Stromal cell of bone marrow (primary cell): Measurements from ENCODE around the gene UGDH.
"Not testable (repeated sequence)": the region's sequence is repeated elsewhere in the genome, so short reads cannot be mapped to it uniquely, and the experiment has no call there.

Experiments used
- DNase-seq: peaks from one replicate; pipeline ENCODE4 v3.0.0-alpha.2; 2012; ENCODE audit warnings: low read depth

UGDH gene

DNA sequence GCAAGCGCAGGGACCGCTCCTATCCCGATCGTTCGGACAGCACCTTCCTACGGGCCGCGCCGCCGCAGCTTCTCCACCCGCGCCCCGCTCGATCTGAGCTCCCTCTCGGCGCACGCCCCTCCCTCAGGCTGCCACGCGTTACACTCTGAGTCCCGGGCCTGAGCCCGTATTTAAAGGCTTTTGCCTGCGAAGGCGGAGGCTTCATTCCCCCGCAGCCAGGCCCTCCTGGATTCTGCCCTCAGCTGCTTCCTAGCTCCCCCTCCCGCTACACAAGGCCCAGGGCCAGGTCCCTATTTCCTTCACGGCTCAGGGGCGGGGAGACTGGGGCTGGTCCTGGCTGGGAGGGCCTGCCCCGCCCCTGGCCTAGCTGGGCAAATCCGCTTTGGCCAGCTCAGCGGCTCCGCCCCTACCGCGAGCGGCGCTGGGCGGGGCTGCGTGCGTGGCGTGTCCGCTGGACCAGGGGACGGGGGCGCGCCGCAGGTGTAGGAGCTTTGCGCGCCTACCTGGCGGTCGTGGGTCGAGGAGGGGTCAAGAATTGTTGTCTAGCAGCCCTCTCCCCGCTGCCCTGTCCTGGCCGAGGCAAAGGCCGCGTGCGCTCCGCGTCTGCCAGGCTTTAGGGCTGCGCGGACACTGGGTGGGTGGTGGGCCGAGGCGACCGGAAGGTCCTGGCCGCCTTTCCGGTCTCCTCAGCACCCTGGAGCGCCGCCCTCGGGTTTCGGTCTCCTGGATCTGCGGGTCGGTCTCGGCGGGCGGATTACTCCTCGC, at the start of gene UGDH:
TSS of gene UGDH (minus strand) at position 144 of the 765 bp plus-strand sequence. CDS start 5,927 bp downstream, outside the sequence.
- peak; percentile 99 for DNase-seq

DNA sequence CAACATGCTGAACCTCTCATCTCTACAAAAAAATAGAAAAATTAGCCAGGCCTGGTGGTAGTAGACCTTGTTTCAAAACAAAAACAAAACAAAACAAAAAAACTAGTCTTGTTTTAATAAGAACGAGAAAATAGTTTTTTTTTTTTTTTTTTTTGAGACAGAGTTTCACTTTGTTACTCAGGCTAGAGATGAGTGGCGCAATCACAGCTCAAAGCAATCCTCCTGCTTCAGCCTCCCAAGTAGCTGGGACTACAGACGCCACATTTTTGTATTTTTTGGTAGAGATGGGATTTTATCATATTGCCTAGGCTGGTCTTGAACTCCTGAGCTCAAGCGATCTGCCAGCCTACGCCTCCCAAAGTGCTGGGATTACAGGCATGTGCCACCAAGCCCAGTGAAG, 47.7 kb upstream of the UGDH start:
- no peak for DNase-seq

DNA sequence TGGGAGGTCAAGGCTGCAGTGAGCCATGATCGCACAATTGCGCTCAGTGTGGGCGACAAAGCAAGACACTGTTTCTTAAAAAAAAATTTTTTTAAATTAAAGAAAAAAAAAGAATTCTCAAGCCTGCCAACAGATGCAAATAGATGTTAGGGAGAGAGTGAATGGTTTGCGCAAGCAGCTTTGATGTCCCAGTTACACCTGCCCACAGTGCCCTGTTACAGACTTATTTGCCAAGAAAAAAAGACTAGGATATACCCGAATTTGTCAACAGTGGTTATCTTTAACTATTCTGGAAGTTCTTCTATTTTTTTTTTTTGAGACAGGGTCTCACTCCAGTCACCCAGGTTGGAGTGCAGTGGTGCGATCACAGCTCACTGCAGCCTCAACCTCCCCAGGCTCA, 44.3 kb upstream of the UGDH start:
- DNase-seq = no peak

DNA sequence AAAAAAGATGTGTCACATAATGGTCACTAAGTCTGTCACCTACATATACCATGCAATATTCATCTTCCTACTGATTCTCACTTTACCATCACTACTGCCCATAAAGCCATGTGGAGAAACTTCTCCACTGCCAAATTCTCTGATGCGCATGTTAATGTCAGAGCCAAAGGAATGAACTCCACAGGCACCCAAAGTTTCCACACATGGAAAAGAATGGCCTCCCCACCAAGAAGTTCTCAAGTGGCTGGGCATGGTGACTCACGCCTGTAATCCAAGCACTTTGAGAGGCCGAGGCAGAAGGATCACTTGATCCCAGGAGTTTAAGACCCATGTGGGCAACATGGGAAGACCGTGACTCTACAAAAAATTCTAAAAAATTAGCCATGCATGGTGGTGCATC, 43.8 kb upstream of the UGDH start:
- no peak for DNase-seq

DNA sequence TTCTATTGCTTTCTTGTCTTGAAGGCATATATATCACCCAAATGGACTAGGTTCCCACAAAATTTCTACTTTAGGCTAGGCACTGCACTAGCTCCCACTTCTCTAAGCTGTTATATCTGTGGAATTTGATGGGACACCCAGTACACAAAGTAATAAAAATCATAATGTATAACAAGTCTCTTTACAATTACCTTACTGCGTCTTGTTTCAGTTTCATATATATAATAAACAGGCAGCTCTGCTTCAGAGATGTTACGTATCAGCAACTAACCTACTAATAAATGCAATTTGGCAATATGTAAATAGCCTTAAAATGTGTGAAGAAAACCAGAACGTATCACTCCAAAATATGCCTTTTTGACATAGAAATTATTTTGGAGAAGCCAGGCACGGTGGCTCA, 42.0 kb upstream of the UGDH start:
- no peak for DNase-seq

DNA sequence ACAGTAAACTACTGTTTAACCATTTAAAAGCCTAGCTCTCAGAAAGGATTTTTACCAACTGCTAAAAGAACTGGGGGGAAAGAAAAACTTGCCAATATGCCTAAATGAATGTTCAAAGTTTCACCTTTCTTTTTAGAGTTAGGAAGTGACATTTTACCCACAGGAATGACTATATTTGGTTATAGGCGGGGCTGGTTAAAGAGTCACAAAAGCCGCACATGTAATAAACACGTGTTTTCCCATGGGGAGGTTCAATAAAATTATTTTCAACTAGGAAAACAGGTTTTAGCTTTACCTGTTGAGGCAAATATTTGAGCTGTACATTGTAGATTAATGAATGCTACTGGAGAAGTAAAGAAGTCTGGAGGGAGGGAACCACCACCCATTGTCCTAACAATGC, 41.6 kb upstream of the UGDH start:
- DNase-seq = no peak

DNA sequence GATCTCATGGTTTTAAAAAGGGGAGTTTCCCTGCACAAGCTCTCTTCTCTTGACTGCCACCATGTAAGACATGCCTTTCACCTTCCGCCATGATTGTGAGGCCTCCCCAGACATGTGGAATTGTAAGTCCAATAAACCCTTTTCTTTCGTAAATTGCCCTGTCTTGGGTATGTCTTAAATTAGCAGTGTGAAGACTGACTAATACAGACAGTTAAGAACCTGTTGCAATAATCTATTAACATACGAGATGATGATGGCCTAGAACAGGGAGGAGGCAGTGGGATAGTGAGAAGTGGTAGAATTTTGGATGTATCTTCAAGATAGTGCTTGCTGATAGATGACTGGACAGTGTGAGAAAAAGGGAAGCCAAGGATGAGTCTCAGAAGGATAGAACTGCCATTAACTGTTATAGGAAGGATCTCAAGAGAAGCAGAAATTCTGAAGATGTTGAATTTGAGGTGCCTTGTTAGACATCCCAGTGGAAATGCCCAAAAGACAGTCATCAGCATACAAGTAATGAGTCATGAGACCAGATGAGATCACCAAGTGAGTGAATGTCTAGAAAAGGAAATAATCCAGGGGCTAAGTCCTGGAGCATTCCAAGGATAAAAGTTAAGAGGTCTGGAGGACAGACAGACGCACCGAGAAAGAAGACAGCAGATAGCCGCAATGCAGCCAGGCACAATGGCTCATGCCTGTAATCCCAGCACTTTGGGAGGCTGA, 38.8 kb upstream of the UGDH start:
- DNase-seq = peak; percentile 87

DNA sequence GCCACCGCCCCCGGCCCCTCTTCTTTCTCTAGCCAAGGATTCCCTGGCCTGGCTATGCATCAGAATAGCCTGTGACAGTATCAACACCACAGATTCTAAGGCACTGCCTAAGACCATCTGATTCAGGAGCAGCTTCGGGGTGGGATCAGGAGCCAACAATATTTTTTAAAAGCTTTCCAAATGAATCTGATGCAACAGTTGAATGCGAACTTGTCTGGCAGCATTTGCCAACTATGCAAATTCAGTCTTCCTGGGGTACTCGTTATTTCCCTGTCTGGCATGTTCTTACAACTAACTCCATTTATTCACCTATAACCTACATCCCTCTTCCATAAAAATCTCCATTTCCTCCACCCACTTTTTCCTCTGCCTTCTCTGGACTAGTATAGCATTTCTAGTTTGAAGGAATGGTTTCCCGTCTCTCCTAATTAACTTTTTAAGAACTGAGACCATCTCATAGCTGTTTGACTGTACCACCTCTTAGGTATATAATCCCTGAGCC, 36.2 kb upstream of the UGDH start:
- no peak for DNase-seq

DNA sequence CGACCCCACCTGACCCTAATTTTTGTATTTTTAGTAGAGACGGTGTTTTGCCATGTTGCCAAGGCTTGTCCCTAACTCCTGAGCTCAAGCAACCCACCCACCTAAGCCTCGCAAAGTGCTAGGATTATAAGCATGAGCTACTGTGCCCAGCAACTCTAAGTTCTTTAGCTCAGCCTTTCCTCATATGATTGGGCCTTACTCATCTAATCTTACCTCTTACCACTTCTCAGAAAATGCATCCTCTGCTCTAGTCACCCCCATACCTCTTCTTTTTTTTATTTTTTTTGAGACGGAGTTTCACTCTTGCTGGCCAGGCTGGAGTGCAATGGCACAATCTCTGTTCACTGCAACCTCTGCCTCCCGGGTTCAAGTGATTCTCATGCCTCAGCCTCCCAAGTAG, 35.6 kb upstream of the UGDH start:
- DNase-seq = no peak

DNA sequence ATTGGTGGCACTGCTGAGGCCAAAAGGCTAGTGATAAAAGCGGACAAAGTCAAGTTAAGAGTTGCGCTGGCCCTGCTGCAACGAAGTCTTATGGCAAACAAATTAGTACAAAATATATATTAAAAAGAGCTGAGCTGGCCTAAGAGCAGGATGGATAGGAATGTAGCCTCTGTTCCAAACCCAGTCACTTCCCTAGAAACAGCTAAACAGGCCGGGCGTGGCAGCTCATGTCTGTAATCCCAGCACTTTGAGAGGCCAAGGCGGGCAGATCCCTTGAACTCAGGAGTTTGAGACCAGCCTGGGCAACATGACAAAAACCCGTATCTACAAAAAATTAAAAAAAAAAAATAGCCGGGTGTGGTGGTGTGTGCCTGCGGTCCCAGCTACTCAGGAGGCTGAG, 32.4 kb upstream of the UGDH start:
- no peak for DNase-seq

DNA sequence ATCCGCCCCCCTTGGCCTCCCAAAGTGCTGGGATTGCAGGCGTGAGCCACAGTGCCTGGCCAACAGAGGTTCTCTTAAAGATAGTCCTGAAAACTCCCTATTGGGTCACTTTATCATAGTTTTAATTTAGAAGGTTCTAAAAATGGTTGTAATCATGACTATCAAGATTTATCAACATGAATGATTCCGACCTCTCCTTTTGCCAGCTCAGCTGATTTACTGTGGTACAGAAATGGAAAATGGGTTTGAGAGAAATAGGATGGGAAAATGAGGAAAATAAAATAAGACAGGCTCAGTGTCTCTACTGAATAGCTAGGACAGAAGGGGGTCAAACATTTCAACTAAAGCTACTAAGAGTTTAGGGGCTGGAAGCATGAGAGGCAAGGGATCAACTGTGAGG, 28.2 kb upstream of the UGDH start:
- DNase-seq = no peak

DNA sequence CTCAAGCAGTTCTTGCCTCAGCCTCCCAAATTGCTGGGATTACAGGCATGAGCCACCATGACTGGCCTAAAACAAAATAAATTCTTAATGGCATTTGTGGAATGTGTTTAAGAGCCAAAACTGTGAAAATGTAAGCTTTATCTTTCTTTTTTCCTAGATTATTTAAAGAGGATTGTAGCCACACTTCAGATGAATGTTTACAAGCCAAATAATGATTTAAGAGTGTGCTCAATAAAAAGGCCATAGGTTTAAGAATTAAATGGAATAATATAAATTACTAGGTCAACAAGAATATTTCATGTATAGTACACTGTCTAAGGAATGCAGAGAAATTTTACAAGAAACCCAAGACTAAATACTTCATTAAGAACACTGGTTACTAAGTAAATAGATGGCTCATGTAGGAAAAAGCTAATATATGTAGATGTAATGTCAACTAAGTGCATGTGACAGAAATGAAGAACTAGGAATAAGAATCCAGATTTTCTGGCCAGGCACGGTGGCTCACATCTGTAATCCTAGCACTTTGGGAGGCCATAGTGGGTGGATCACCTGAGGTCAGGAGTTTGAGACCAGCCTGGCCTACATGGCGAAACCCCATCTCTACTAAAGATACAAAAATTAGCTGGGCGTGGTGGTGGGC, 21.3 kb upstream of the UGDH start:
- DNase-seq = no peak

DNA sequence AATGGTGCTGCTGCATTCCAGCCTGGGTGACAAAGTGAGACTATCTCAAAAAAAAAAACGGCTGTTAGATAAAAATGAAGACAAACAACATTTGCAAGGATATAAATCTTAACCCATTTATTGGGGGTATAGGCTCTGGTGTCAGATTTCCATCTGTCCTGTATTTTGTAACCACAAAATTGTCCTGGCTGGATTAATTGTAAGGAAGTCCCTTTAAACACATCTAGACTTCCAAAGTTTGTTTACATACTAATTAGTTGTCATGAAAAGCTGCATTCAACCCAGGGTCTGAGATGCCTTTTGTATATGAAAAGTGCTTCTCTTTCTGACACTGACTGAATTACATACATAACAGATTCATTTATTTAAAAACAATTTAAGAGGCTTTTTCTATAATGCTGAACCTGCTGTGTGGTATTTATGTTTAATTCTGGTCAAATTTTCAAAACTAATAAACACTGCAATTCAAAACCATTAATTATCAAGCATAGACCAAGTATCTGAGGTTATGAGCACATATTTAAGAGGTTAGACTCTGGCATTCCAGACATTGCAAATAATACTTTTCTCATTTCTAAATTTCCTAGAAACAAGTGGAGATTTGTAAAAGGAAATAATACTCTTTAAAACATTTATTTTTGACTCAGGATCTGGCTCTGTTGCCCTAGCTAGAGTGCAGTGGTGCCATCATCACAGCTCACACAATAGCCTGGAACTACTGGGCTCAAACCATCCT, 17.5 kb upstream of the UGDH start:
- no peak for DNase-seq

DNA sequence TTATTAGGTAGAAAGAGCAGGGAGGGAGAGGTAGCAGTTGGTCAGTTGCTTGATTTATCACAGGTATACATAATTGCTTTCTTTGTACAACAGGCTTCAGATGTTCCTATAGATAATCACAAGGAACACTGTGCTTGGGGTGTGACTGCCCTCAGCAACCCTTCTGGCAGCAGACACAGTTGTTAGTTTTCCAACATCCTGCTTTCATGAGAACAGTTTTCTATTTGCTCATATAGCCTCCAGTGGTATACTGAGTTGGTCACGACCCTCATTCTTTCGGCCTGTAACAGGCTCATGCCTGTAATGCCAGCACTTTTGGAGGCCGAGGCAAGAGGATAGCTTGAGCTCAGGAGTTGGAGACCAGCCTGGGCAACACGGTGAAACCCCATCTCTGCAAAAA, 16.8 kb upstream of the UGDH start:
- not testable (repeated sequence) for DNase-seq

DNA sequence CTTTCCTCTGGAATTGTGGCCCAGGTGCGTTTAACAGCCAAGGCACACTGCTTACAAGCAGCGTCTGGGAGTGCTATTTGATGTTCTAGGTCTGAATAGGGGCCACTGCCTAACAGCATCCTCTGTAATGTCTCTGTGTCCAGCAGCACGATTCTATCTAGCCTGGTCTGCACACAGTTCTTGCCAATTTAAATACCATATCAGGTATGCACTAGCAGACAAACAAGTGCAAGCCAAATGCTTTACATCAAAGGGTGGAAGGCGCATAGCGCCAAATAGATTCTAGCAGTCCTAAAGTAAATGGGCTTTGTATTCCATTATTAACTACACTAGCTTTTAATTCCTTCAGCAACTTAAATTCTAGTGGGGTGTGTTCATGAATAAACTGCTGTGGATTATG, 15.8 kb upstream of the UGDH start:
- no peak for DNase-seq

DNA sequence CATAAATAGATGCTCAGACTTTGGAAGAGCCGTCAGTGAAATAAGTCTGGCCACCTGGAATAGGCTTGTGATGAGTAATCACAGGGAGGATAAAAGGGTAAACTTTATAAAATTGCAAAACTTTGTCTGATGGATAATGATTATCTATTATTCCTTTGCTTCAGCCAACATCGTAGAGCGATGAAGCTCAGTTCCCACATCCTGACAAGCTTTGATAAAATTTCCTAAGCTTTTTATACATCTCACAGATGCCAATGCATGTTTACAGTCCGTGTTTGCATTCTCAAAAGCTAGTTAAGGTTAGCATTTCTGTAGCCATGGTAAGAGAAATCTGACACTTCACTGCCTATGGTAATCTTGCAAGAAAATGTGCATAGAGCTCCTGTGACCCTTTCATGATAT, 15.4 kb upstream of the UGDH start:
- no peak for DNase-seq

DNA sequence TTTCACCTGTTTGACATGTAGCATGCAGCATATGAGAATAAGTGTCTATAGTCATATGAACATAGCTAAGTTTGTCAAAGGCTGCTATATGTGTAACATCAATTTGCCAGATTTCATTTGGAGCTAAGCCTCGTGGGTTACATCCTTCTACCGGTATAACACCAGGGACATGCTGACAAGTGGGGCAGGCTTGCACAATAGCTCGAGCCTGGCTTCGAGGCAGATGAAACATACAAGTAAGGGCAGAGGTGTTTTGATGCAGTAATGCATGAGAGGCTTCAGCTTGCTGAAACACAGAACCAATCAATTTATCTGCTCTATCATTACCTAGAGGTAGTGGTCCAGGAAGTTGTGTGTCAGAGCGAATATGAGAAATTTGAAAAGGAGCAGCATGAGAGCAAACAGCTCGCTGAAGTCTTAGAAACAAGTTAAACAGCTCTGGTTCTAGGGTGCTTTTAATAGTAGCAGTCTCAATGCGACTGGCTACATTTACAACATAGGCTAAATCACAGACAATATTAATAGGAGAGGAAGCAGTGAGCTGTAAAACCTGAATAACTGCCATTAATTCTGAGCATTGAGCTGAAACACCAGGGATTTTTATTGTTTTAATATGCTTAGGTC, 14.9 kb upstream of the UGDH start:
- no peak for DNase-seq

DNA sequence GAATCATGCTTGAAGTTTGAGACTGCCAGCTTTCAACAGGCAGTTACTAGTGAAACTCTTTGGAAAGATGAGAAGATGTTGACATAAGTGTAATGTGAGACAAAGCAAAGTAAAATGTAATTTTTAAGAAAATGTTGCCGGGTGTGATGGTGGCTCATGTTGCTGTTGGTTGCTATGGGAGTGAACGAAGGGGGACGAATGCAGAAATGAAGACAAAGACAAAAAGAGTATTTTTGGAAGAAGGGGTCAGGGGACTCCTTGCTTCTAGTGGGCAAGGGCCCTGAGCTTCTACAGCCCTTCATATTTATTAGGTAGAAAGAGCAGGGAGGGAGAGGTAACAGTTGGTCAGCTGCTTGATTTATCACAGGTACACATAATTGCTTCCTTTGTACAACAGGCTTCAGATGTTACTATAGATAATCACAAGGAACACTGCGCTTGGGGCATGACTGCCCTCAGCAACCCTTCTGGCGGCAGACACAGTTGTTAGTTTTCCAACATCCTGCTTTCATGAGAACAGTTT, 11.9 kb upstream of the UGDH start:
- no peak for DNase-seq

DNA sequence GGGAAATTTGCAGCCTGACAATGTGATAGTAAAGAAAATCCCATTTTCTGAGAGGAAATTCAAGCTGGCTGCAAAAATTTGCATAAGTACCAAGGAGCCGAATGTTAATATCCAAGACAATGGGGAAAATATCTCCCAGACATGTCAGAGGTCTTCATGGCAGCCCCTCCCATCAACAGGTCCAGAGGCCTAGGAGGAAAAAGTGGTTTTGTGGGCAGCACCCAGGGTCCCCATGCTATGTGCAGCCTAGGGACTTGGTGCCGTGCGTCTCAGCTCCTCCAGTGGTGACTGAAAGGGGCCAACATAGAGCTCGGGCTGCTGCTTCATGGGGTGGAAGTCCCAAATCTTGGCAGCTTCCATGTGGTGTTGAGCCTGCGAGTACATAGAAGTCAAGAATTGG, 6.3 kb upstream of the UGDH start:
- DNase-seq = no peak

DNA sequence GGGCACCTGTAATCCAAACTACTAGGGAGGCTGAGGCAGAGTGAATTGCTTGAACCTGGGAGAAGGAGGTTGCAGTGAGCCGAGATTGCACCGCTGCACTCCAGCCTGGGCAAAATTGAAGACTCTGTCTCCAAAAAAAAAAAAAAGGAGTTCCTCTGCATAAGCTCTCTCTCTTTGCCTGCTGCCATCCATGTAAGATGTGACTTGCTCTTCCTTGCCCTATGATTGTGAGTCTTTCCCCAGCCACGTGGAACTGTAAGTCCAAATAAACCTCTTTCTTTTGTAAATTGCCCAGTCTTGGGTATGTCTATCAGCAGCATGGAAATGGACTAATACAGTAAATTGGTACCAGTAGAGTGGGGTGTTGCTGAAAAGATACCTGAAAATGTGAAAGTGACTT, 5.0 kb upstream of the UGDH start:
- DNase-seq = not testable (repeated sequence)

DNA sequence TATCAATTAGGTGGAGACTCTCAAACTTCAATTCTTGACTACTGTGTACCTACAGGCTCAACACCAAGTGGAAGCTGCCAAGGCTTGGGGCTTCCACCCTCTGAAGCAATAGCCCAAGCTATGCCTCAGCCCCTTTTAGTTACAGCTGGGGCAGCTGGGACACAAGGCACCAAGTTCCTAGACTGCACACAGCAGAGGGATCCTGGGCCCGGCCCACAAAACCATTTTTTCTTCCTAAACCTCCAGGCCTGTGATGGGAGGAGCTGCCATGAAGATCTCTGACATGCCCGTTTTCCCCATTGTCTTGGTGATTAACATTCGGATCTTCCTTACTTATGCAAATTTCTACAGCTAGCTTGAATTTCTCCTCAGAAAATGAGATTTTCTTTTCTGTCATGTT, 3.4 kb upstream of the UGDH start:
- DNase-seq = no peak

DNA sequence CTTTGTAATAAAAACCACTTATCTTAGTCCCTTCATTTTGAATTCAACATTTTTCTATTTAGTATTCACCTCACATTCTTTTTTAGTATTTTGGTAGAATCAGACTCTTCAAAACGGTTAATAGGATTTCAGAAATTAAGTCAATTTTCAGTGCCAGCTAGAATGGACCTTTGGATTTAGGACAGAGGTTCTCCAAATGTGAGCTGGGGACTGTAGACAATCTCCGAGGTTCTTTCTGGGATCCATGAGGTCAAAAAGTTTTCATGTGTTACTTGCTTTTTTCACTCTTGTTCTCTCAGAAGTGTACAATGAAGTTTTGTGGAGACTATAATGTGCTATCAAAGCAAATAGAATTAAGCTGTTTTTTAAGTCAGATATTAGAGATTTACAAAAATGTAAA, 2.3 kb upstream of the UGDH start:
- DNase-seq = no peak
